CD4-positive, alpha-beta T cell treated with Interleukin-15 for 4 hours (primary cell): ENCODE measurements around the gene MGLL.
"Not testable (repeated sequence)": the region's sequence is repeated elsewhere in the genome, so short reads cannot be mapped to it uniquely, and the experiment has no call there.

Experiments
- DNase-seq: peaks from one replicate; pipeline ENCODE4 v3.0.0-alpha.2; 2020; ENCODE audit warnings: low spot score

Gene MGLL

GRCh38 chr3:127688416-127689265 lies 133.7 kb downstream of the MGLL start:
- DNase-seq, result no peak

GRCh38 chr3:127688022-127688415 lies 134.3 kb downstream of the MGLL start:
- no peak for DNase-seq

- no peak for DNase-seq
These were observed 135.0 kb downstream of the MGLL start for GRCh38 chr3:127687228-127687737.

GRCh38 chr3:127686512-127686894 lies 135.8 kb downstream of the MGLL start:
- DNase-seq, result no peak

GRCh38 chr3:127685708-127686511 lies 136.4 kb downstream of the MGLL start:
- no peak for DNase-seq

- DNase-seq, result no peak
These were observed 137.2 kb downstream of the MGLL start for GRCh38 chr3:127684871-127685707.

- DNase-seq, result no peak
These were observed 139.8 kb downstream of the MGLL start for GRCh38 chr3:127682561-127682960.

GRCh38 chr3:127682175-127682554 lies 140.2 kb downstream of the MGLL start:
- not testable (repeated sequence) for DNase-seq

GRCh38 chr3:127680798-127681221 lies 141.5 kb downstream of the MGLL start:
- no peak for DNase-seq

- no peak for DNase-seq
These were observed 142.1 kb downstream of the MGLL start for GRCh38 chr3:127680146-127680661.

- no peak for DNase-seq
These were observed 142.7 kb downstream of the MGLL start for GRCh38 chr3:127679534-127680145.

GRCh38 chr3:127678611-127679533 lies 143.4 kb downstream of the MGLL start:
- DNase-seq, result no peak

GRCh38 chr3:127678315-127678599 lies 144.1 kb downstream of the MGLL start:
- DNase-seq, result no peak

GRCh38 chr3:127677541-127678314 lies 144.6 kb downstream of the MGLL start:
- DNase-seq, result no peak

GRCh38 chr3:127676921-127677351 lies 145.4 kb downstream of the MGLL start:
- no peak for DNase-seq

GRCh38 chr3:127676456-127676855 lies 145.9 kb downstream of the MGLL start:
- DNase-seq, result no peak

- no peak for DNase-seq
These were observed 146.5 kb downstream of the MGLL start for GRCh38 chr3:127675651-127676391.

- DNase-seq, result no peak
These were observed 147.5 kb downstream of the MGLL start for GRCh38 chr3:127674790-127675189.
